Stimulated activated CD8-positive, alpha-beta memory T cell treated with anti-CD3 and anti-CD28 coated beads, Interleukin-12 subunit alpha, Interleukin-12 subunit beta, amount 100 ng/mL, for 4 hours (primary cell): ENCODE measurements around the gene TMEM98.
"Not testable (repeated sequence)": the region's sequence is repeated elsewhere in the genome, so short reads cannot be mapped to it uniquely, and the experiment has no call there.

Source experiments
- DNase-seq: peaks from one replicate; pipeline ENCODE4 v3.0.0-alpha.2; 2020; ENCODE audit warnings: low read depth

The TMEM98 gene

GRCh38 chr17:32943206-32943605 lies 15.3 kb downstream of the TMEM98 start:
- no peak for DNase-seq

- DNase-seq: no peak
Observed at GRCh38 chr17:32943647-32944191, 15.8 kb downstream of the TMEM98 start.

- no peak for DNase-seq
Observed at GRCh38 chr17:32944248-32945020, 16.5 kb downstream of the TMEM98 start.

DNA sequence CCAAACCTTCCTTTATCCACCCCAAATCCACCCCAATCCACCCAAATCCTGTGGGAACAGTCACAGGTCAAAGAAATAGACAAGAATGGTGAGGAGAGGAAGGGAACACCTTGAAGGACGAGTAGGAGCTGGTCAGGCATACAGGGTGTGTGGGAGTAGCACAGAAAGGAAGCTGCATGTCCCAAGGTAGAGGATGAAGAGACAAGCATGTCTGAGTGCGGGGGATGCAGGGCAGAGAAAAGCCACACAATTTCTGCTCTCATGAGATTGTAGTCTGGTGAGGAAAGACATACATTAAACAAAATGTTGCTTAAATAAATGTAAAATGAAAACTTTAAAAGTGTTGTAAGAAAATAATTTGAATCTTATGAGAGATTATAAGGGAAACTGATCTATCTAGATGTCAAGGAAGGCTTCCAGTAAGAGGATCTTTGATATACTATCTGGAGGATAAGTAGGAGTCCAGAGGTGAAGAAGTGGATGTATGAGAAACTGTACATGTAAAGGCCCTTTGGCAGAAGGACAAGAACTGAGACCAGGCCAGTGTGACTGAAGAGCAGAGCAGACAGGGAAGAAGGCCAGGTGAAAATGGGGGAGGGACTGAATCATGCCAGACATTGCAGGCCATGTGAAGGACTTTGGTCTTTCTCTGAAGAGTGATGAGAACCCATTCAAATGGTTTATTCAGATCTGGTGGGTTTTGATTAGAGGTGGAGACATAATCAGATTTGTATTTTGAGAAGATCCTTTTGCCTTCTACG lies 18.6 kb downstream of the TMEM98 start:
- DNase-seq: no peak

- DNase-seq: no peak
Observed at GRCh38 chr17:32947736-32948135, 19.8 kb downstream of the TMEM98 start.

DNA sequence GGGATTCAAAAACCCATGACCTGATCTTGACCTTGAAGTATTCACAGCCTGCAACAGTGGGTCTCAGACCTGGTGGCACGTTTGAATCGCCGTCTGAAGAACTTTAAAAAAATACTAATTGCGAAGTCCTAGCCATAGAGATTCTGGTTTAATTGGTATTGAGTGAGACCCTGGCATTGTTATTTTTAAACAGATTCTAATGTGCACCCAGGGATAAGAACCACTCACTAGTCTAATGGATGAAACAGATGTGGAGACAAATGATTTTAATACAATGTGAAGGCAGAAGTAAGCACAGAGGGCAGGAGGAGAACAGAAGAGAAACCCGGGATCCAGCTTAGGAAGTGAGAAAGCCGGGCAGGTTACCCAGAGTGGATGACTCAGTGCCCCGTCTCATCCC lies 21.2 kb downstream of the TMEM98 start:
- no peak for DNase-seq

- DNase-seq: not testable (repeated sequence)
Observed at GRCh38 chr17:32952491-32952890, 24.5 kb downstream of the TMEM98 start.

GRCh38 chr17:32953045-32953444 lies 25.1 kb downstream of the TMEM98 start:
- no peak for DNase-seq

DNA sequence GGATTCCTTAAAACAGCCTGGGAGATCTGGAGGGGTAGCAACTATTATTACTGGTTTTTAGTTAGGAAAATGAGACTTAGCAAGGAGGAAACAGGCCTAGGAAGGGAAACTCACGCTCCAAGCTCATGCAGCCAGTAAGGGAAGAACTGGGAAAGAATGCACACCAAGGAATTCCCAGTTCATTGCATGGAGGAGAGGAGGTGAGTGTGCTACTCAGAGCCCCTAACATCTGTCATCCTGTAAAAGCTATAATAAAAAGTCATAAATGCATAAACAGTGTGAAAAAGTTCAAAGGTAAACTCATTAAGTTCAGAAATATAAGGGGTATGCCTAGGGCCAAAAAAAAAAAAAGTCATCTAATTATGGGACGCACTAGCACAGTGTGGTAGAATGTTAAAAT lies 25.9 kb downstream of the TMEM98 start:
- DNase-seq: no peak

GRCh38 chr17:32954477-32954876 lies 26.5 kb downstream of the TMEM98 start:
- DNase-seq: no peak

DNA sequence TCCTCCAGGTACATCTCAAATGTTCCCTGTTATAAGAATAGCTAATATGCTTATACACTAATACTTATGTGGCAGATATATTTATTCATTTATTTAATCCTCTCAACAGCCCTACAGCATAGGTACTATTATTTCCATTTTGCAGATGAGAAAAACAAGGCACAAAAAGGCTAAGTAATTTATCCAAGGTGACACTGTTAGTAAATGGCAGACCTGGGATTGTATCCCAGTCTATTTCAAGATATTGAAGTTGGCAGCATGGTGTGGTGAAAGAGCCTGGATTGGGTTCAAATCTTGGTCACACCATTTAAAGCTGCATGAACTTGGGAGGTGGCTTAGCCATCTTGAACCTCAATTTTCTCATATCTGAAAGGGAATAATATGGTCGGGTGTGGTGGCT lies 27.2 kb downstream of the TMEM98 start:
- DNase-seq: no peak

GRCh38 chr17:32956240-32956970 lies 28.5 kb downstream of the TMEM98 start:
- DNase-seq: no peak

DNA sequence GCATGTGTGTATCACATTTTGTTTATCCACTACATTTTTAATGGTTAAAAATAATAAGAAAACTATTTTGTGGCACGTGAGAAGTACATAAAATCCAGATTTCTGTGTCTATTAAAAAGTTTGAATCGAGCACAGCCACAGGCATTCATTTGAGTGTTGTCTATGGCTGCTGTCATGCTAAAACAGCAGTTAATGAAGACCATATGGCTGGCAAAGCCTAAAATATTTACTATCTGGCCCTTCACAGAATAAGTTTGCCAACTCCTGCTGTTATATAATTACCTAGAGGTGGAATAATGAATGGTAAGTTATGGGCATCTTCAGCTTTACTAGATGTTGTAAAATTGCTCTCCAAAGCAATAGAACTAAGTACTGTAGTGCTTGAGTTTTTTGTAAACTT lies 30.5 kb downstream of the TMEM98 start:
- no peak for DNase-seq

GRCh38 chr17:32960815-32961214 lies 32.9 kb downstream of the TMEM98 start:
- no peak for DNase-seq

DNA sequence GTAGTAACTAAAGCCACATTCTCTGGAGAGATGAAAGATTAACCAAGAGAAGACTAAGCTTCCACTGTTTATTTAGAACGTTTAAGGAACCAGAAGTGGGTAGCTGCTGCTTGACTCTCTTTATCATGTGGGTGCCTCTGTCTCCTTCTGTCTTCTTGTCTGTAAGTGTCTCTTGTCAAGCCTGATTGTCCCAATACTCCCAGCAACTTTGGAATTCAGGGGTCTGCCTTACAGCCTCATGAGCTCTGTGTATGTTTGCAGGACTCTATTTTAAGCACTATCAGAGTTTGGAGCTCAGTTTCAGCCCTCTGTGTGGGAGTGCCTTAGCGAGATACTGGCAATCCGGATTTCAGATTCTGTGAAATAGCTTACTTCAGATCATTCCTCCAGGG lies 34.4 kb downstream of the TMEM98 start:
- no peak for DNase-seq

GRCh38 chr17:32964541-32964940 lies 36.6 kb downstream of the TMEM98 start:
- no peak for DNase-seq

DNA sequence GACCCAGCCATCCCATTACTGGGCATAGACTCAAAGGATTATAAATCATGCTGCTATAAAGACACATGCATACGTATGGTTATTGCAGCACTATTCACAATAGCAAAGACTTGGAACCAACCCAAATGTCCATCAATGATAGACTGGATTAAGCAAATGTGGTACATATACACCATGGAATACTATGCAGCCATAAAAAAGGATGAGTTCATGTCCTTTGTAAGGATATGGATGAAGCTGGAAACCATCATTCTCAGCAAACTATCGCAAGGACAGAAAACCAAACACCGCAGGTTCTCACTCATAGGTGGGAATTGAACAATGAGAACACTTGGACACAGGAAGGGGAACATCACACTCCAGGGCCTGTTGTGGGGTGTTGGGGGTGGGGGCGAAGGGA lies 41.3 kb downstream of the TMEM98 start:
- DNase-seq: not testable (repeated sequence)

- DNase-seq: no peak
Observed at GRCh38 chr17:32970281-32970680, 42.3 kb downstream of the TMEM98 start.

DNA sequence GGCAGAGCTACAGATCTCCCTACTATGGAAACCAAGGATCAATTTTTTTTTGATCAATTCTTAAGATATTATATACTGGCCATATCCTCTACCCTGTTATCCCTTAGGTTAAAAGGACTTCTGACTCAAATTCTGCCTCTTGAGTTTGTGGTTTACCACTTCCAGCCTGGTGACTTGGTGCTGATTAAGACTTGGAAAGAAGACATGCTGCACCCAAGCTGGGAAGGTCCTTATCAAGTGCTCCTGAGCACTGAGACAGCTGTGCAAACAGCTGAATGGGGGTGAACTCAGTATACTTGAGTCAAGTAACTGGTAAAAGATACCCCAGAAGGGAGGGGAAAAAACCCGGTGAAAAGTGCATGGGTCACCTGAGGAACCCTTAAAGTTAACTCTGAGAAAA lies 43.2 kb downstream of the TMEM98 start:
- no peak for DNase-seq

DNA sequence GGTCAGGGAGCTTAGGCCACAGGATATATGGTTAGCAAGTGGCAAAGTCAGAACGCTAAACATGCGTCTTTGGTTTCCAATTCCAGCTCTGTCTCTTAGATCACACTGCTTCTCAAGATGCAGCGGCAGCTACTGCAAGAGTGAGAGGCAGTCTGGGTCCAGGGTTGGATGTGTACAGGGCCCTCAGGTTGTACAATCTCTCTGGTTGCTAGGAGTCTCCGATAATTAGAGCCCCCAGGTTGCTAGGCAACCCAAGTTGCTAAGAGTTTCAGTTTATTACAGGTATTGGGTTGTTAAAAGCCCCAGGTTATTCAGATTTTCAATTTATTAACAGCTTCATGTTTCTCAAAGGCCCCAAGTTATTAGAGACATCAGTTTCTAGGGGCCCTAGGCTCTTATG lies 48.2 kb downstream of the TMEM98 start:
- DNase-seq: no peak

DNA sequence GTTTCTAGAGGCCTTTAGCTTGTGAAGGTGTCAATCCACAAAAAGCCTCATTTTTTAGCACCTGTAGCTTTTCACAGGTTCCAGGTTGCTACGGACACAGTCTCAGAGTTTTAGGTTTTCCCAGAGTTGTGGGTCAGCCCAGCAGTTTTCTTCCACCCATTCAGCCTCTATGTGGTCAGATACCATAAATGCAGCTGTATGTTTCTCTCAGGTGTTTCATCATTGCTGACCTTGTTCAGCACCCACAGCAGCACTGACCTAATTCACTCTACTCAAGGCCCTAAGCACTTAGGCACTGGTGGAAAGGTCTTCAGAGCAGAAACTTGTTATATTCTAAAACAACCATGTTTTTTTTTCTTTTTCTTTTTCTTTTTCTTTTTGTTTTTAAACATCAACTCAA lies 48.7 kb downstream of the TMEM98 start:
- no peak for DNase-seq

- no peak for DNase-seq
Observed at GRCh38 chr17:32980230-32980629, 52.3 kb downstream of the TMEM98 start.

DNA sequence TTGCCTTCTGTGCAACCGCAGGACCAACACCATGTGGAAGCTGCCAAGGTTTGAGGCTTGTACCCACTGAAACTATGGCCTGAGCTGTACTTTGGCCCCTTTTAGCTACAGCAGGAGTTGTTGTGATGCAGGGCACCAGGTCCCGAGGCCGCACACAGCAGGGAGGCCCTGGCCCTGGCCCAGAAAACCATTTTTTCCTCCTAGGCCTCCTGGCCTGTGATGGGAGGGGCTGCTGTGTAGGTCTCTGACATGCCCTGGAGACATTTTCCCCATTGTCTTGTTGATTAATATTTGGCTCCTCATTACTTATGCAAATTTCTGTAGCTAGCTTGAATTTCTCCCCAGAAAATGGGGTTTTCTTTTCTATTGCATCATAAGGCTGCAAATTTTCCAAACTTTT lies 53.7 kb downstream of the TMEM98 start:
- DNase-seq: not testable (repeated sequence)
